Mucosa of descending colon (tissue), 3 donors: ENCODE measurements around the gene TF. TPM values are rescaled to one million over a fixed set of nuclear protein-coding genes. Genes with fewer than 3 reads are reported as not detected.

Source experiments
- ATAC-seq: fragments of 200-7000 bp; cut with Tn5 transposase; one replicate; pipeline ENCODE4 v1.9.1; 2020; ENCODE audit warnings: mild to moderate bottlenecking, moderate library complexity
- DNase-seq, 3 donors: peaks; one replicate each; pipeline ENCODE4 v3.0.0-alpha.2; 2020
- H3K36me3 ChIP-seq: fragments of 200-600 bp; one replicate; pipeline ENCODE4 v1.8.0; 2021; ENCODE audit warnings: low read depth, mild to moderate bottlenecking
- H3K4me1 ChIP-seq: fragments of 200-600 bp; one replicate; pipeline ENCODE4 v1.8.0; 2021; ENCODE audit warnings: low read depth, mild to moderate bottlenecking
- H3K4me3 ChIP-seq: fragments of 200-600 bp; one replicate; pipeline ENCODE4 v1.8.0; 2021; ENCODE audit warnings: mild to moderate bottlenecking
- H3K9me3 ChIP-seq: fragments of 200-600 bp; one replicate; pipeline ENCODE4 v1.8.0; 2021; ENCODE audit warnings: mild to moderate bottlenecking
- CTCF ChIP-seq: fragments of 200-600 bp; IDR thresholded peaks from one replicate; pipeline ENCODE4 v1.8.0; 2022; ENCODE audit warnings: antibody characterized with exemption, mild to moderate bottlenecking
- intact Hi-C, 2 donors: fragments of 100-400 bp; cut with DNase I in 1 of 2; cut with micrococcal nuclease in 1 of 2; formaldehyde crosslinking; loops; one replicate each; pipeline versions ENCODE4 v1.11.0 to v1.11.1; 2022; cut with DNase I, micrococcal nuclease
- total RNA-seq, 3 donors: library from RNA; stranded (reverse); fragmentation: NEBNext Ultra II Directional in 2 of 3; extraction: Animal tissue kit (Norgen Biotek cat#: 25700) in 2 of 3; gene quantifications; one replicate each; pipeline versions ENCODE4 v1.2.1 to v1.2.4, GENCODE V29; 2021 to 2023
- donor health status: DM: no; HTN: no; CAD: no; lungs with moderate emphysema.
- donor health status: DM: no; HTN: no; CAD: no.
- donor health status: DM: no; HTN: yes; CAD: no.

TF gene
- total RNA-seq, 3 donors from 2014 or later = 0.51 to 13.5 (median 4.6) TPM

- Histone ChIP-seq H3K9me3 (no peaks in the 10 kb centered on the region), H3K4me1 (no peaks in the 10 kb centered on the region), H3K36me3 (no peaks in the 10 kb centered on the region), H3K4me3 (no peak overlapping the region)
- intact Hi-C loops = no loop called here
- no peak for ATAC-seq
- no peak for TF ChIP-seq CTCF
- no peak for DNase-seq
These were observed 16.3 kb downstream of the TF start for GRCh38 chr3:133762539-133762938.

GRCh38 chr3:133763797-133764683, 17.8 kb downstream of the TF start:
- intact Hi-C loops = no loop called here
- H3K4me1 ChIP-seq = no peaks in the 10 kb centered on the region
- peak; percentile 25 for ATAC-seq
- H3K4me3 ChIP-seq = no peak overlapping the region
- H3K9me3 ChIP-seq = no peaks in the 10 kb centered on the region
- peak in 1 of 3 donors; percentile 33 for DNase-seq
- no peaks in the 10 kb centered on the region for H3K36me3 ChIP-seq
- no peak for TF ChIP-seq CTCF

GRCh38 chr3:133765256-133765655, 19.1 kb downstream of the TF start:
- DNase-seq (no peak), ATAC-seq (no peak)
- Histone ChIP-seq H3K4me1 (no peaks in the 10 kb centered on the region), H3K36me3 (no peaks in the 10 kb centered on the region), H3K4me3 (no peak overlapping the region), H3K9me3 (no peaks in the 10 kb centered on the region)
- intact Hi-C loops = no loop called here
- no peak for TF ChIP-seq CTCF

- Histone ChIP-seq H3K4me3 (no peak overlapping the region), H3K9me3 (no peaks in the 10 kb centered on the region), H3K4me1 (no peaks in the 10 kb centered on the region), H3K36me3 (no peaks in the 10 kb centered on the region)
- ATAC-seq (no peak), DNase-seq (no peak)
- no peak for TF ChIP-seq CTCF
- intact Hi-C loops = no loop called here
These were observed 21.4 kb downstream of the TF start for GRCh38 chr3:133767607-133768006.

GRCh38 chr3:133769536-133769935, 23.3 kb downstream of the TF start:
- ATAC-seq = no peak
- TF ChIP-seq CTCF = no peak
- intact Hi-C loops = no loop called here

More at GRCh38 chr3:133769536-133769935, 23.3 kb downstream of the TF start:
- H3K4me1 ChIP-seq = no peaks in the 10 kb centered on the region
- no peak for DNase-seq
- H3K4me3 ChIP-seq = no peak overlapping the region
- H3K36me3 ChIP-seq = no peaks in the 10 kb centered on the region
- H3K9me3 ChIP-seq = no peaks in the 10 kb centered on the region
